HG03135 (cell line): ENCODE data around the gene KRT33A.
"Not testable (repeated sequence)": the region's sequence is repeated elsewhere in the genome, so short reads cannot be mapped to it uniquely, and the experiment has no call there.

ENCODE experiments used
- ATAC-seq: cut with Tn5 transposase; IDR thresholded peaks from one replicate; pipeline ENCODE4 v1.9.1; 2021; ENCODE audit warnings: mild to moderate bottlenecking, moderate library complexity; ENCODE audit not compliant: unreplicated experiment

The KRT33A gene

GRCh38 chr17:41366070-41366469, 15.4 kb upstream of the KRT33A start:
- no peak for ATAC-seq

- no peak for ATAC-seq
Observed at GRCh38 chr17:41363881-41364280, 13.3 kb upstream of the KRT33A start.

- no peak for ATAC-seq
Observed at GRCh38 chr17:41360296-41360995, 9.8 kb upstream of the KRT33A start.

- ATAC-seq = no peak
Observed at GRCh38 chr17:41354536-41354935, 3.9 kb upstream of the KRT33A start.

GRCh38 chr17:41352597-41353366, 2.2 kb upstream of the KRT33A start:
- no peak for ATAC-seq

GRCh38 chr17:41351177-41351576, 549 bp upstream of the KRT33A start:
- ATAC-seq = no peak

- no peak for ATAC-seq
Observed at GRCh38 chr17:41347869-41348760, 2.5 kb downstream of the KRT33A start.

- not testable (repeated sequence) for ATAC-seq
Observed at GRCh38 chr17:41346421-41346820, 4.2 kb downstream of the KRT33A start.

GRCh38 chr17:41345992-41346391, 4.6 kb downstream of the KRT33A start:
- ATAC-seq = no peak

GRCh38 chr17:41343029-41343428, 7.6 kb downstream of the KRT33A start:
- no peak for ATAC-seq

- ATAC-seq = no peak
Observed at GRCh38 chr17:41340934-41341861, 9.4 kb downstream of the KRT33A start.

GRCh38 chr17:41340494-41340893, 10.1 kb downstream of the KRT33A start:
- no peak for ATAC-seq

- ATAC-seq = no peak
Observed at GRCh38 chr17:41339571-41340172, 11.0 kb downstream of the KRT33A start.

GRCh38 chr17:41338961-41339485, 11.6 kb downstream of the KRT33A start:
- no peak for ATAC-seq

- ATAC-seq = no peak
Observed at GRCh38 chr17:41335747-41336146, 14.9 kb downstream of the KRT33A start.

GRCh38 chr17:41334385-41335305, 16.0 kb downstream of the KRT33A start:
- ATAC-seq = no peak

- ATAC-seq = no peak
Observed at GRCh38 chr17:41333836-41334235, 16.8 kb downstream of the KRT33A start.

- ATAC-seq = no peak
Observed at GRCh38 chr17:41333098-41333497, 17.5 kb downstream of the KRT33A start.

- ATAC-seq = no peak
Observed at GRCh38 chr17:41332239-41332638, 18.4 kb downstream of the KRT33A start.
